ENCODE results near the gene MANSC4. TPM values are rescaled to one million over a fixed set of nuclear protein-coding genes. Genes with fewer than 3 reads are reported as not detected.

MANSC4 gene
- total and polyA plus RNA-seq, 10 of the 15 experiments (the other 5 are each of a cell fraction or from before 2014, with no cell fraction given), result 0.18 to 0.21 (median 0.19) TPM; not detected in 7

Small RNA genes lying within 50 kb of the gene (small RNA-seq; reads per million reads assigned to genes)
- gene RF00019, result not detected
- not detected for gene RF02271

Other genes starting within 250 kb of the MANSC4 start
- gene REP15, start 83.8 kb downstream of the MANSC4 start, total RNA-seq (2014; rRNA removed), result 0.22 TPM in 1 of 2 replicates, not detected in the other
- 0.14 TPM in 1 of 2 replicates, not detected in the other for gene REP15, start 83.8 kb downstream of the MANSC4 start, total RNA-seq (2014; rRNA removed; fragmentation: Illumina TruSeq; extraction: Trizol)
- gene REP15, start 83.8 kb downstream of the MANSC4 start, total RNA-seq (2021), result not detected in 2 replicates
- gene REP15, start 83.8 kb downstream of the MANSC4 start, polyA plus RNA-seq (2011; rRNA removed), result not detected in 2 replicates
- gene REP15, start 83.8 kb downstream of the MANSC4 start, polyA plus RNA-seq (2014; fragmentation: Illumina TruSeq; extraction: Trizol), result not detected in 2 replicates
- not detected for gene REP15, start 83.8 kb downstream of the MANSC4 start, polyA plus RNA-seq (2014; fragmentation: Nextera tagmentation; extraction: Ambion mirVana)
- gene REP15, start 83.8 kb downstream of the MANSC4 start, polyA plus RNA-seq (2014; rRNA removed), result not detected in 2 replicates
- gene REP15, start 83.8 kb downstream of the MANSC4 start, polyA plus RNA-seq (2016; fragmentation: Nextera tagmentation; extraction: Ambion mirVana), result not detected
- gene MRPS35, start 69.4 kb downstream of the MANSC4 start, total RNA-seq (2014; rRNA removed), result 50.6 and 63.2 TPM in 2 replicates
- 66.6 and 68.2 TPM in 2 replicates for gene MRPS35, start 69.4 kb downstream of the MANSC4 start, total RNA-seq (2014; rRNA removed; fragmentation: Illumina TruSeq; extraction: Trizol)
- gene MRPS35, start 69.4 kb downstream of the MANSC4 start, total RNA-seq (2021), result 43.1 and 45.7 TPM in 2 replicates
- gene MRPS35, start 69.4 kb downstream of the MANSC4 start, polyA plus RNA-seq (2011; rRNA removed), result 59.7 and 89.0 TPM in 2 replicates
- gene MRPS35, start 69.4 kb downstream of the MANSC4 start, polyA plus RNA-seq (2014; fragmentation: Illumina TruSeq; extraction: Trizol), result 66.0 and 85.1 TPM in 2 replicates
- 100 to 1,000 TPM in 1 of 2 experiments, 10 to 100 TPM in 1; 87.2 to 111 TPM for gene MRPS35, start 69.4 kb downstream of the MANSC4 start, polyA plus RNA-seq (2014; fragmentation: Nextera tagmentation; extraction: Ambion mirVana)
- 46.1 and 48.2 TPM in 2 replicates for gene MRPS35, start 69.4 kb downstream of the MANSC4 start, polyA plus RNA-seq (2014; rRNA removed)
- gene MRPS35, start 69.4 kb downstream of the MANSC4 start, polyA plus RNA-seq (2016; fragmentation: Nextera tagmentation; extraction: Ambion mirVana), result 100 to 1,000 TPM; 108 to 109 TPM
- gene KLHL42, start within 50 bp of the MANSC4 start, total RNA-seq (2014; rRNA removed), result 14.4 and 15.9 TPM in 2 replicates
- gene KLHL42, start within 50 bp of the MANSC4 start, total RNA-seq (2014; rRNA removed; fragmentation: Illumina TruSeq; extraction: Trizol), result 12.1 and 14.4 TPM in 2 replicates
- 15.5 and 17.4 TPM in 2 replicates for gene KLHL42, start within 50 bp of the MANSC4 start, total RNA-seq (2021)
- 15.9 and 16.2 TPM in 2 replicates for gene KLHL42, start within 50 bp of the MANSC4 start, polyA plus RNA-seq (2011; rRNA removed)
- 10.7 and 11.8 TPM in 2 replicates for gene KLHL42, start within 50 bp of the MANSC4 start, polyA plus RNA-seq (2014; fragmentation: Illumina TruSeq; extraction: Trizol)
- 1 to 10 TPM; 2.1 to 2.5 TPM for gene KLHL42, start within 50 bp of the MANSC4 start, polyA plus RNA-seq (2014; fragmentation: Nextera tagmentation; extraction: Ambion mirVana)
- 16.8 and 18.2 TPM in 2 replicates for gene KLHL42, start within 50 bp of the MANSC4 start, polyA plus RNA-seq (2014; rRNA removed)
- 1 to 10 TPM; 6.3 to 9.6 TPM for gene KLHL42, start within 50 bp of the MANSC4 start, polyA plus RNA-seq (2016; fragmentation: Nextera tagmentation; extraction: Ambion mirVana)
- gene PTHLH, start 192.5 kb upstream of the MANSC4 start, total RNA-seq (2014; rRNA removed), result not detected in 2 replicates
- not detected in 2 replicates for gene PTHLH, start 192.5 kb upstream of the MANSC4 start, total RNA-seq (2014; rRNA removed; fragmentation: Illumina TruSeq; extraction: Trizol)
- not detected in 2 replicates for gene PTHLH, start 192.5 kb upstream of the MANSC4 start, total RNA-seq (2021)
- gene PTHLH, start 192.5 kb upstream of the MANSC4 start, polyA plus RNA-seq (2011; rRNA removed), result 0.08 and 0.12 TPM in 2 replicates
- gene PTHLH, start 192.5 kb upstream of the MANSC4 start, polyA plus RNA-seq (2014; fragmentation: Illumina TruSeq; extraction: Trizol), result not detected in 2 replicates
- gene PTHLH, start 192.5 kb upstream of the MANSC4 start, polyA plus RNA-seq (2014; fragmentation: Nextera tagmentation; extraction: Ambion mirVana), result not detected
- gene PTHLH, start 192.5 kb upstream of the MANSC4 start, polyA plus RNA-seq (2014; rRNA removed), result 0.12 TPM in 1 of 2 replicates, not detected in the other
- not detected for gene PTHLH, start 192.5 kb upstream of the MANSC4 start, polyA plus RNA-seq (2016; fragmentation: Nextera tagmentation; extraction: Ambion mirVana)

All from GM12878 (cell line).